Measurements from ENCODE around the gene USP36.
"Not testable (repeated sequence)": the region's sequence is repeated elsewhere in the genome, so short reads cannot be mapped to it uniquely, and the experiment has no call there.

Gene USP36

GRCh38 chr17:78759969-78760352, 80.7 kb downstream of the USP36 start:
- no peak for TF ChIP-seq CTCF (IDR thresholded peaks at IDR 0.05; ENCODE audit: insufficient read depth, missing control alignments)
- no peak for DNase-seq (ENCODE audit: insufficient read length, low spot score)
- no peak for FAIRE-seq

GRCh38 chr17:78759203-78759968, 81.2 kb downstream of the USP36 start:
- FAIRE-seq (no peak), DNase-seq (ENCODE audit: insufficient read length, low spot score) (no peak)
- TF ChIP-seq CTCF (IDR thresholded peaks at IDR 0.05; ENCODE audit: insufficient read depth, missing control alignments): no peak

GRCh38 chr17:78753316-78754250, 87.0 kb downstream of the USP36 start:
- TF ChIP-seq CTCF (IDR thresholded peaks at IDR 0.05; ENCODE audit: insufficient read depth, missing control alignments): no peak
- no peak for FAIRE-seq
- no peak for DNase-seq (ENCODE audit: insufficient read length, low spot score)

GRCh38 chr17:78751447-78752161, 89.0 kb downstream of the USP36 start:
- DNase-seq (ENCODE audit: insufficient read length, low spot score) (no peak), FAIRE-seq (no peak)
- no peak for TF ChIP-seq CTCF (IDR thresholded peaks at IDR 0.05; ENCODE audit: insufficient read depth, missing control alignments)

- not testable (repeated sequence) for FAIRE-seq; DNase-seq (ENCODE audit: insufficient read length, low spot score)
Measured at GRCh38 chr17:78751000-78751399, 89.6 kb downstream of the USP36 start.

- FAIRE-seq: no peak
- TF ChIP-seq CTCF (IDR thresholded peaks at IDR 0.05; ENCODE audit: insufficient read depth, missing control alignments): no peak
Measured at GRCh38 chr17:78748730-78749317, 91.8 kb downstream of the USP36 start.

More at GRCh38 chr17:78748730-78749317, 91.8 kb downstream of the USP36 start:
- no peak for DNase-seq (ENCODE audit: insufficient read length, low spot score)

All from D721Med (cell line).